Measurements from ENCODE around the gene HSPA1L.

The HSPA1L gene

DNA sequence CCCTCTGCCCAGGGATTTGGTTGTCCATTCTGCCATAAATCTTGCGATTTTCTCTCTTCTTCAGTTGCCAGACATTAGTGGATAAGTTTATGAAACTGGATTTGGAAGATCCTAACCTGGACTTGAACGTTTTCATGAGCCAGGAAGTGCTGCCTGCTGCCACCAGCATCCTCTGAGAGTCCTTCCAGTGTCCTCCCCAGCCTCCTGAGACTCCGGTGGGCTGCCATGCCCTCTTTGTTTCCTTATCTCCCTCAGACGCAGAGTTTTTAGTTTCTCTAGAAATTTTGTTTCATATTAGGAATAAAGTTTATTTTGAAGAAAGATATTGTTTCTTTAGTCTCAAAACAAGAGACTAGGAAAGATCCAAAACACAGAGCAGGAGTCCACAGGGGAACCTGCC, 52.7 kb downstream of the HSPA1L start, which contains the start of gene SAPCD1:
Gene SAPCD1 (plus strand): TSS at position 301 of the 400 bp plus-strand sequence. CDS start 399 bp downstream, outside the sequence.
- DNase-seq, result no peak

DNA sequence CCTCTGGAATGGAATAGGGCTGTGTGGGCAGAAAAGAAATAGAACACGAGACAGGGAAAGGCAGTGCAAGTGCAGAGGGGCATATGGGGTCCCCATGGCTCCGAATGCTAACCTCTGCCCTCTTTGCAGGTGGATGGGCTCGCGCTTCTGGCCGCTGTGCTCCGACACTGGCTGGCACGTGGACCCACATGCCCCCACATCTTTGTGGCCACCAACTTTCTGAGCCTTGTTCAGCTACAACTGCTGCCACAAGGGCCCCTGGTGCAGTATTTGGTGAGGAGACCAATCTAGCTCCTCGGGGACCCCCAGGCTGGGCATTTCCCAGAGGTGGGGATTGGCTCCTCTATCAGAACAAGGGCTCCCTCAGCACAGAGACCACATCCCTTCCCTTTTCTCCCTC, 53.7 kb downstream of the HSPA1L start:
- no peak for DNase-seq

DNA sequence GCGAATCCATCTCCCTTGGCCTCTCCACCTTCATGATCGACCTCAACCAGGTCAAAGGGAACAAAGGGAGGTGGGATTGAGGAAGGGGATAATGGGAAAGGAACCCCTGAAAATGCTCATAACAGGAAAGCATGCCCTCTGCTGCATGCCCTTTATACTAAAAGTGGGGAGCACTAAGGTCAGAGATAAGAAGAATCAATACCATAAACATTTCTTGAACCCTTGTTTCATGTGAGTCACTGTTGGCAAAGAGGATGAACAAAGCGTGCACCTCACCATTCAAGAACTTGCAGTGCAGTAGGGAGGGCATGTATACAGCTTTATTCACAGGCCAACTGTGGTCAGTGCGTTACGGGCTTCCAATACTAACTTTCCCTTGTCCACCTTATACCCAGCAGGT, 54.3 kb downstream of the HSPA1L start:
- DNase-seq, result no peak

Data from NCI-H510A treated with DMSO at 0.1 percent for 48 hours (cell line).